Progenitor cell of endocrine pancreas (in vitro differentiated cells): Measurements from ENCODE around the gene TBCD. TPM values are rescaled to one million over a fixed set of nuclear protein-coding genes. Genes with fewer than 3 reads are reported as not detected.

Source experiments
- DNase-seq: peaks from one replicate; pipeline ENCODE4 v3.0.0; 2021; ENCODE audit warnings: low spot score; ENCODE audit not compliant: unreplicated experiment
- H3K27ac Mint-ChIP-seq: 2 replicates; pipeline ENCODE4 v1.8.0; 2021; ENCODE audit warnings: mild to moderate bottlenecking, moderate library complexity, mixed read lengths
- H3K27me3 Mint-ChIP-seq: 2 replicates; pipeline ENCODE4 v1.8.0; 2021; ENCODE audit warnings: mixed read lengths
- H3K36me3 Mint-ChIP-seq: 2 replicates; pipeline ENCODE4 v1.8.0; 2022; ENCODE audit warnings: mixed read lengths; ENCODE audit not compliant: insufficient read depth
- H3K4me1 Mint-ChIP-seq: 2 replicates; pipeline ENCODE4 v1.8.0; 2021; ENCODE audit warnings: low read depth, mixed read lengths
- H3K4me3 Mint-ChIP-seq: 2 replicates; pipeline ENCODE4 v1.8.0; 2021; ENCODE audit warnings: low read depth, mild to moderate bottlenecking, moderate library complexity, mixed read lengths
- H3K9me3 Mint-ChIP-seq: 2 replicates; pipeline ENCODE4 v1.8.0; 2021; ENCODE audit warnings: low read depth, mixed read lengths
- total RNA-seq: library from RNA; stranded (reverse); gene quantifications from 2 replicates; pipeline ENCODE4 v1.2.1, GENCODE V29; 2021
- TF ChIP-seq, protein P1 (sequence below): fragments of 200-600 bp; sonication (generic); IDR thresholded peaks from one replicate; pipeline ENCODE4 v1.5.0; 2021; ENCODE audit warnings: antibody characterized with exemption, mild to moderate bottlenecking; ENCODE audit not compliant: unreplicated experiment

TBCD gene
- total RNA-seq, 1 donor from 2014 or later: 95.6 TPM

DNA sequence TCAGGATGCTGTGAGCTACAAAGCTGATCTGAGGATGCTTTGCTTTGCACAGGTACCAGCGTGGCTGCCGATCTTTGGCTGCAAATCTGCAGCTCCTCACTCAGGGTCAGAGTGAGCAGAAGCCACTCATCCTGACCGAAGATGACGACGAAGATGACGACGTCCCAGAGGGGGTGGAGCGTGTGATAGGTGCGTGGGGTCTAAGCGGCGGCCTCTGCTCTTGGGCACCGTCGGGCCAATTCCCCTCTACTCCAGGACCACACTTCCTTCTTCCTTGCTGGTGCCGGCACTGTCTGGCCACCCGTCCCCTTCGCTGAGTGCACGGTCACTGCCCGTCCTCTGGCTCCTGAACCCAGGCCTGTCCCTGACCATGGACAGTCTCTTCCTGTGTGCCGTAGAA, 54.0 kb downstream of the TBCD start:
- H3K27ac Mint-ChIP-seq: peak overlapping the region; percentile 84
- H3K4me3 Mint-ChIP-seq: no peak overlapping the region
- H3K36me3 Mint-ChIP-seq: peaks cover 17% of the 10 kb centered on the region
- no peaks in the 10 kb centered on the region for H3K27me3 Mint-ChIP-seq
- H3K4me1 Mint-ChIP-seq: no peaks in the 10 kb centered on the region
- TF ChIP-seq, protein P1, sequence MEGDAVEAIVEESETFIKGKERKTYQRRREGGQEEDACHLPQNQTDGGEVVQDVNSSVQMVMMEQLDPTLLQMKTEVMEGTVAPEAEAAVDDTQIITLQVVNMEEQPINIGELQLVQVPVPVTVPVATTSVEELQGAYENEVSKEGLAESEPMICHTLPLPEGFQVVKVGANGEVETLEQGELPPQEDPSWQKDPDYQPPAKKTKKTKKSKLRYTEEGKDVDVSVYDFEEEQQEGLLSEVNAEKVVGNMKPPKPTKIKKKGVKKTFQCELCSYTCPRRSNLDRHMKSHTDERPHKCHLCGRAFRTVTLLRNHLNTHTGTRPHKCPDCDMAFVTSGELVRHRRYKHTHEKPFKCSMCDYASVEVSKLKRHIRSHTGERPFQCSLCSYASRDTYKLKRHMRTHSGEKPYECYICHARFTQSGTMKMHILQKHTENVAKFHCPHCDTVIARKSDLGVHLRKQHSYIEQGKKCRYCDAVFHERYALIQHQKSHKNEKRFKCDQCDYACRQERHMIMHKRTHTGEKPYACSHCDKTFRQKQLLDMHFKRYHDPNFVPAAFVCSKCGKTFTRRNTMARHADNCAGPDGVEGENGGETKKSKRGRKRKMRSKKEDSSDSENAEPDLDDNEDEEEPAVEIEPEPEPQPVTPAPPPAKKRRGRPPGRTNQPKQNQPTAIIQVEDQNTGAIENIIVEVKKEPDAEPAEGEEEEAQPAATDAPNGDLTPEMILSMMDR: no peak
- peaks cover 10% of the 10 kb centered on the region for H3K9me3 Mint-ChIP-seq
- DNase-seq: no peak

DNA sequence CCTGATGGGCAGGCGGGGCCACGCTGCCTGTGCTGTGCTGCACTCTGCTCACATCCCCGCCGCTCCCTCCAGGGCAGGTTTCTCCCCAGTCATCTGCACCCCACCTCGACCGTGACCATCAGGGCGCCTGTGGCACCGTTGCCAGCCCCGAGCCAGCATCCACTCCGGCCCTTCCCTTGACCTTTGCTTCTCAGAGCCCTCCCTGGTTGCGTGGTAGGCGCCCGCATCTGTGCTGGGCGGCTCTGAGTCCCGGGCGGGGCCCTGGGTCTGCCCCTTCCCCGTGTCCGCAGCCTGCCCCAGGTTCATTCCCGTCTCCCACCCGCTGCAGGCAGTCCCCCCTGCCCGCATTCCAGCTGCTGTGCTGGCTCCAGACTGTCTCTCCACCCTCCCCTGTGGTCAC, 54.8 kb downstream of the TBCD start:
- Mint-ChIP-seq H3K4me1 (no peaks in the 10 kb centered on the region), H3K4me3 (no peak overlapping the region), H3K27ac (no peak overlapping the region), H3K9me3 (peaks cover 7% of the 10 kb centered on the region), H3K27me3 (no peaks in the 10 kb centered on the region), H3K36me3 (peaks cover 11% of the 10 kb centered on the region)
- DNase-seq: no peak
- TF ChIP-seq, protein P1: no peak

DNA sequence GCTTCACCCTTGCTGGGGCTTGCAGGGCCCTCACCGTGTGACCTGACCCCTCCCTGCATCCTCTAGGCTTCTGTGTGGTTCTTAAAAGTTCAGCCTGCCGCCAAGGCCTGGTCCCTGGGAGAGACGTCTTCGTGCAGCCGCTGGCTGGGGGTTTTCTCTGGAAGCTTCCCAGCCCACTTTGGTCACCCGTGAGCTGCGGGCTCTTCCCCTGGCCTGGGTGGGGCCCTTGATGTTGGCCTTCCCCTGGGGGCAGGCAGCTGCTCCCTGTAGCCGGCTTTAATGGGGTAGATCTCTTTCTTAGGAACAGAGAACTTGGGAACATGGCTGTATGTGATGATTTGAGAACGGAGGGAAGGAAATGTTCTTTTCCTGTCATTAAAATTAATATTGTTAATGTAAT, 55.2 kb downstream of the TBCD start:
- H3K36me3 Mint-ChIP-seq: peaks cover 7% of the 10 kb centered on the region
- H3K27me3 Mint-ChIP-seq: no peaks in the 10 kb centered on the region
- DNase-seq: no peak
- no peak overlapping the region for H3K27ac Mint-ChIP-seq
- TF ChIP-seq, protein P1: no peak
- H3K9me3 Mint-ChIP-seq: peaks cover 5% of the 10 kb centered on the region
- H3K4me1 Mint-ChIP-seq: no peaks in the 10 kb centered on the region
- H3K4me3 Mint-ChIP-seq: no peak overlapping the region

DNA sequence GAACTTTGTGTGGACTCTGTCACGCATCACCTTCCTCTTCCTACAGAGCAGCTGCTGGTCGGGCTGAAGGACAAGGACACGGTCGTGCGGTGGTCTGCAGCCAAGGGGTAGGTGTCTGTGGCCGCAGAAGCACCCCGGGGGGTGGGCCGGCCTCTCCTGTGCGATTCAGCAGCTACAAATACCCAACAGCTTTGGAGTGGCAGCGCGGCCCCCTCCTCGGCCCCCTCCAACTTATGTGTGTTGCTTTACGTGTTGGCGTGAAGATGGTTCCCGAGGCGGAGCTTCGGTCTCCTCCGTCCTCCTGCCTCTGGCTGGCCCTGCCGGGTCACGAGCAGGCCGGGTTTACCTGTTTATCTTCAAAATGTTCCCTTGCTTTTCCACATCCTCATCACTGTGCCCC, 55.7 kb downstream of the TBCD start:
- DNase-seq: no peak
- Mint-ChIP-seq H3K9me3 (peaks cover 3% of the 10 kb centered on the region), H3K36me3 (peaks cover 4% of the 10 kb centered on the region), H3K4me3 (no peak overlapping the region), H3K27ac (no peak overlapping the region), H3K4me1 (no peaks in the 10 kb centered on the region), H3K27me3 (no peaks in the 10 kb centered on the region)
- TF ChIP-seq, protein P1: no peak

DNA sequence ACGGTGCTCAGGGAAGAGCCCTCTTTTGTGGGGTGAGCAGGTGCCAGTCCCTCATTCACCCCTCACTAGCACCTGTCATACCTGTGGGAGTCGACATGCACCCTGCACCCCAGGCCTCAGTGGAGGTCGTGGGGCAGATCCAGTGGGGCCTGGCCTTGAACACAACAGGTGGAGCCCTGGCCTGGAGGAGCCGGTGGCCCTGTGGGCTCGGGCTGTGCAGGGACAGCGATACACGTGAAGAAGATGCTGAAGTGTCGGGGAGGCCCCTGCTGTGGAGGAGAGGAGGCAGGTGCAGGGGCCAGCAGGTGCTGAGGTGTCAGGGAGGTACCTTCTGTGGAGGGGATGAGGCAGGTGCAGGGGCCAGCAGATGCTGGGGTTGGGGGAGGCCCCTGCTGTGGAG, 56.1 kb downstream of the TBCD start:
- H3K27ac Mint-ChIP-seq: no peak overlapping the region
- TF ChIP-seq, protein P1: no peak
- DNase-seq: no peak
- H3K27me3 Mint-ChIP-seq: no peaks in the 10 kb centered on the region
- no peaks in the 10 kb centered on the region for H3K4me1 Mint-ChIP-seq
- H3K36me3 Mint-ChIP-seq: peaks cover 1% of the 10 kb centered on the region
- H3K4me3 Mint-ChIP-seq: no peak overlapping the region
- peaks cover under 1% of the 10 kb centered on the region for H3K9me3 Mint-ChIP-seq
